GM23248 (cell line): ENCODE data around the gene DDOST. TPM values are rescaled to one million over a fixed set of nuclear protein-coding genes. Genes with fewer than 3 reads are reported as not detected.

ENCODE experiments used
- DNase-seq: peaks from one replicate; pipeline ENCODE4 v3.0.0-alpha.2; 2015
- H2AFZ ChIP-seq: fragments of 200-600 bp; sonication (generic); 2 replicates; pipeline ENCODE4 v1.6.1; 2016; ENCODE audit warnings: antibody characterized with exemption
- H3F3A ChIP-seq: fragments of 200-600 bp; sonication (generic); 2 replicates; pipeline ENCODE4 v1.6.1; 2016; ENCODE audit warnings: mild to moderate bottlenecking, antibody characterized with exemption, mixed run types; ENCODE audit not compliant: insufficient read depth
- H3K27ac ChIP-seq: fragments of 200-600 bp; sonication (generic); 2 replicates; pipeline ENCODE4 v1.5.1; 2016; ENCODE audit warnings: mild to moderate bottlenecking
- H3K27me3 ChIP-seq: fragments of 200-600 bp; sonication (generic); replicated peaks from 2 replicates; pipeline ENCODE4 v1.6.1; 2016; ENCODE audit warnings: mild to moderate bottlenecking; ENCODE audit not compliant: insufficient read depth
- H3K36me3 ChIP-seq: fragments of 200-600 bp; sonication (generic); 2 replicates; pipeline ENCODE4 v1.6.1; 2016; ENCODE audit warnings: low read depth, mild to moderate bottlenecking
- H3K4me1 ChIP-seq: fragments of 200-600 bp; sonication (generic); 2 replicates; pipeline ENCODE4 v1.6.1; 2016; ENCODE audit warnings: mild to moderate bottlenecking; ENCODE audit not compliant: insufficient read depth
- H3K4me2 ChIP-seq: fragments of 200-600 bp; sonication (generic); one replicate; pipeline ENCODE4 v1.6.1; 2016; ENCODE audit warnings: mild to moderate bottlenecking; ENCODE audit not compliant: unreplicated experiment
- H3K4me3 ChIP-seq: fragments of 200-600 bp; sonication (generic); 2 replicates; pipeline ENCODE4 v1.5.1; 2016; ENCODE audit warnings: mild to moderate bottlenecking
- H3K79me2 ChIP-seq: fragments of 200-600 bp; sonication (generic); 2 replicates; pipeline ENCODE4 v1.6.1; 2016; ENCODE audit warnings: mild to moderate bottlenecking; ENCODE audit not compliant: insufficient read depth
- H3K9ac ChIP-seq: fragments of 200-600 bp; sonication (generic); 2 replicates; pipeline ENCODE4 v1.6.1; 2016; ENCODE audit warnings: mild to moderate bottlenecking
- H3K9me2 ChIP-seq: fragments of 200-600 bp; sonication (generic); 2 replicates; pipeline ENCODE4 v1.6.1; 2016; ENCODE audit warnings: mixed run types, mild to moderate bottlenecking, moderate library complexity; ENCODE audit not compliant: insufficient read depth
- H3K9me3 ChIP-seq: fragments of 200-600 bp; sonication (generic); one replicate; pipeline ENCODE4 v1.6.1; 2017; ENCODE audit warnings: low read depth
- H4K20me1 ChIP-seq: fragments of 200-600 bp; sonication (generic); 2 replicates; pipeline ENCODE4 v1.6.0; 2016; ENCODE audit not compliant: insufficient read depth
- EZH2 ChIP-seq: fragments of 200-600 bp; sonication (generic); IDR thresholded peaks from 2 replicates; pipeline ENCODE4 v1.6.1; 2018; ENCODE audit warnings: antibody characterized with exemption, mild to moderate bottlenecking; ENCODE audit not compliant: insufficient read depth, poor library complexity, severe bottlenecking
- EZH2phosphoT487 ChIP-seq: fragments of 200-600 bp; sonication (generic); IDR thresholded peaks from 2 replicates; pipeline ENCODE4 v1.6.1; 2018; ENCODE audit warnings: antibody characterized with exemption, moderate library complexity, mild to moderate bottlenecking, low read depth; ENCODE audit not compliant: insufficient read depth
- WGBS, 2 experiments: methylation state at CpG; one replicate each; pipeline ENCODE4 v1.1.6; 2015 to 2017; ENCODE audit warnings: low lambda C conversion rate in 2 of 2, low coverage in 1 of 2; ENCODE audit errors: missing lambda C conversion rate in 2 of 2; 5-methylcytosine and 5-hydroxymethylcytosine counted together
- in situ Hi-C: fragments of 300-500 bp; cut with MboI; formaldehyde crosslinking; loops from 2 replicates; pipeline ENCODE4 v1.15.0; 2020
- polyA plus RNA-seq: library from polyadenylated mRNA; unstranded; fragments of >200 nt; fragmentation: Nextera tagmentation; extraction: Ambion mirVana; gene quantifications from 2 replicates; pipeline ENCODE4 v1.2.1, GENCODE V29; 2016
- total RNA-seq: library from RNA; depleted of rRNA; stranded (reverse); fragments of >200 nt; shearing (Covaris generic); gene quantifications from 2 replicates; pipeline ENCODE4 v1.2.3, GENCODE V29; 2014

The DDOST gene
- total and polyA plus RNA-seq, 2 experiments from 2014 or later: 348 to 356 TPM

GRCh38 chr1:20652300-20652699, 8.9 kb downstream of the DDOST start:
- no peaks in the 10 kb centered on the region for H3K9me2 ChIP-seq
- H3K4me3 ChIP-seq: no peak overlapping the region
- no peaks in the 10 kb centered on the region for H3K9me3 ChIP-seq
- H3K4me1 ChIP-seq: no peaks in the 10 kb centered on the region
- H3K27me3 ChIP-seq: no peaks in the 10 kb centered on the region
- peaks cover 12% of the 10 kb centered on the region; the same call in 1 of the 2 replicates for H3F3A ChIP-seq
- in situ Hi-C loops: no loop called here
- H3K4me2 ChIP-seq: no peak overlapping the region
- H3K27ac ChIP-seq: no peak overlapping the region
- H2AFZ ChIP-seq: no peak overlapping the region
- H4K20me1 ChIP-seq: no peaks in the 10 kb centered on the region
- no peak overlapping the region for H3K9ac ChIP-seq
- 95 to 97% methylated on average over 15 of the region's 15 CpGs for WGBS, 2 experiments
- H3K79me2 ChIP-seq: peaks cover 16% of the 10 kb centered on the region
- no peak for DNase-seq
- peaks cover 33% of the 10 kb centered on the region; the same call in 1 of the 2 replicates for H3K36me3 ChIP-seq
- no peak for TF ChIP-seq EZH2phosphoT487
- no peak for TF ChIP-seq EZH2

- Histone ChIP-seq H3K27me3 (no peaks in the 10 kb centered on the region), H4K20me1 (no peaks in the 10 kb centered on the region), H3K4me1 (no peaks in the 10 kb centered on the region), H3K27ac (no peak overlapping the region), H3K36me3 (peaks cover 50% of the 10 kb centered on the region; the same call in 1 of the 2 replicates), H3K9ac (no peak overlapping the region), H3K4me2 (no peak overlapping the region), H3K79me2 (no peaks in the 10 kb centered on the region), H3K9me2 (no peaks in the 10 kb centered on the region), H3K4me3 (no peak overlapping the region), H2AFZ (no peak overlapping the region), H3K9me3 (no peaks in the 10 kb centered on the region), H3F3A (peaks cover 12% of the 10 kb centered on the region; the same call in 1 of the 2 replicates)
- no peak for DNase-seq
- 84 to 87% methylated on average over 14 to 15 of the region's 15 CpGs for WGBS, 2 experiments
- TF ChIP-seq EZH2: no peak
- TF ChIP-seq EZH2phosphoT487: no peak
- in situ Hi-C loops: no loop called here
Measured at GRCh38 chr1:20648946-20649345, 12.2 kb downstream of the DDOST start.

- Histone ChIP-seq H3K4me1 (no peaks in the 10 kb centered on the region), H3K36me3 (peaks cover 51% of the 10 kb centered on the region; the same call in 1 of the 2 replicates), H3K79me2 (no peaks in the 10 kb centered on the region), H3F3A (peaks cover 12% of the 10 kb centered on the region; the same call in 1 of the 2 replicates), H3K9me3 (no peaks in the 10 kb centered on the region), H3K9ac (no peak overlapping the region), H3K27me3 (no peaks in the 10 kb centered on the region), H3K27ac (no peak overlapping the region), H3K4me3 (no peak overlapping the region), H2AFZ (no peak overlapping the region), H3K9me2 (no peaks in the 10 kb centered on the region), H4K20me1 (no peaks in the 10 kb centered on the region), H3K4me2 (no peak overlapping the region)
- 90 to 91% methylated on average over 13 of the region's 13 CpGs for WGBS, 2 experiments
- no peak for DNase-seq
- TF ChIP-seq EZH2phosphoT487: no peak
- no peak for TF ChIP-seq EZH2
- in situ Hi-C loops: no loop called here
Measured at GRCh38 chr1:20648438-20648837, 12.7 kb downstream of the DDOST start.

- H3K9me2 ChIP-seq: no peaks in the 10 kb centered on the region
- 0 out of 2 replicates have a peak, but pooled peaks cover 1% of the 10 kb centered on the region for H3F3A ChIP-seq
- H3K4me1 ChIP-seq: no peaks in the 10 kb centered on the region
- no peaks in the 10 kb centered on the region for H4K20me1 ChIP-seq
- H2AFZ ChIP-seq: no peak overlapping the region
- TF ChIP-seq EZH2phosphoT487 (no peak), EZH2 (no peak)
- no peaks in the 10 kb centered on the region for H3K27me3 ChIP-seq
- 77 to 78% methylated on average over 12 to 14 of the region's 14 CpGs for WGBS, 2 experiments
- in situ Hi-C loops: no loop called here
- no peak overlapping the region for H3K4me2 ChIP-seq
- H3K4me3 ChIP-seq: no peak overlapping the region
- no peak overlapping the region for H3K27ac ChIP-seq
- H3K79me2 ChIP-seq: peaks cover 3% of the 10 kb centered on the region; the same call in 1 of the 2 replicates
- H3K9ac ChIP-seq: no peak overlapping the region
- H3K9me3 ChIP-seq: no peaks in the 10 kb centered on the region
- peaks cover 37% of the 10 kb centered on the region; the same call in 1 of the 2 replicates for H3K36me3 ChIP-seq
- no peak for DNase-seq
Measured at GRCh38 chr1:20645414-20645813, 15.8 kb downstream of the DDOST start.

- 93 to 95% methylated on average over 13 of the region's 13 CpGs for WGBS, 2 experiments
- H3K4me2 ChIP-seq: no peak overlapping the region
- no peak for DNase-seq
- no peaks in the 10 kb centered on the region for H4K20me1 ChIP-seq
- in situ Hi-C loops: no loop called here
- no peak overlapping the region for H3K9ac ChIP-seq
- H3K9me3 ChIP-seq: no peaks in the 10 kb centered on the region
- H3K27me3 ChIP-seq: no peaks in the 10 kb centered on the region
- TF ChIP-seq EZH2phosphoT487 (no peak), EZH2 (no peak)
- H3K9me2 ChIP-seq: no peaks in the 10 kb centered on the region
- H3K4me3 ChIP-seq: no peak overlapping the region
- no peak overlapping the region for H2AFZ ChIP-seq
- H3F3A ChIP-seq: no peaks in the 10 kb centered on the region
- H3K27ac ChIP-seq: no peak overlapping the region
- H3K79me2 ChIP-seq: peaks cover 5% of the 10 kb centered on the region; the same call in 1 of the 2 replicates
- H3K36me3 ChIP-seq: peaks cover 29% of the 10 kb centered on the region; the same call in 1 of the 2 replicates
- no peaks in the 10 kb centered on the region for H3K4me1 ChIP-seq
Measured at GRCh38 chr1:20644416-20644815, 16.8 kb downstream of the DDOST start.
